Measurements from ENCODE around the gene OSBPL5.

Gene OSBPL5

DNA sequence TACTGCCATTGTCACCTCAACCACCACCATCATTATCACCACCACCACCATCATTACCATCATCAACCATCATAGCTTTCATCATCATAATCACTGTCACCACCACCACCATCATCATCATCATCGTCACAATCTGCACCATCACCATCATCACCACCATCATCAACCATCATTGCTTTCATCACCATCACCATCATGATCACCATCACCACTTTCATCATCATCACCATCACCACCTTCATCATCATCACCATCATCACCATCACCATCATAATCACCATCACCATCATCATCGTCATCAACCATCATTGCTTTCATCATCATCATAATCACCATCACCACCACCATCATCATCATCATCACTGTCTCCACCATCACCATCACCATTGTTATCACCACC, 8.7 kb upstream of the OSBPL5 start:
- Histone ChIP-seq H3K4me1 (ENCODE audit: control insufficient read depth, low read length) (no peaks in the 10 kb centered on the region), H3F3A (ENCODE audit: control insufficient read depth, insufficient read depth) (no peaks in the 10 kb centered on the region), H3K4me3 (ENCODE audit: low read length) (no peak overlapping the region), H4K20me1 (ENCODE audit: control insufficient read depth, insufficient read depth, low read depth, low read length) (no peaks in the 10 kb centered on the region), H3K9me2 (replicated peaks; ENCODE audit: control insufficient read depth, low read length) (no peaks in the 10 kb centered on the region), H3K9me3 (ENCODE audit: control insufficient read depth, insufficient read depth, low read length) (peaks cover 12% of the 10 kb centered on the region), H3K36me3 (ENCODE audit: control insufficient read depth, low read length) (no peaks in the 10 kb centered on the region), H3K27ac (ENCODE audit: low read depth, low read length) (no peak overlapping the region), H3K4me2 (ENCODE audit: low read length) (no peak overlapping the region), H3K79me2 (ENCODE audit: control insufficient read depth, low read length) (no peaks in the 10 kb centered on the region), H3K27me3 (ENCODE audit: control insufficient read depth, low read length) (no peaks in the 10 kb centered on the region)
- TF ChIP-seq EZH2phosphoT487 (IDR thresholded peaks at IDR 0.05; ENCODE audit: borderline replicate concordance, low read length), result no peak
- TF ChIP-seq, protein P1, sequence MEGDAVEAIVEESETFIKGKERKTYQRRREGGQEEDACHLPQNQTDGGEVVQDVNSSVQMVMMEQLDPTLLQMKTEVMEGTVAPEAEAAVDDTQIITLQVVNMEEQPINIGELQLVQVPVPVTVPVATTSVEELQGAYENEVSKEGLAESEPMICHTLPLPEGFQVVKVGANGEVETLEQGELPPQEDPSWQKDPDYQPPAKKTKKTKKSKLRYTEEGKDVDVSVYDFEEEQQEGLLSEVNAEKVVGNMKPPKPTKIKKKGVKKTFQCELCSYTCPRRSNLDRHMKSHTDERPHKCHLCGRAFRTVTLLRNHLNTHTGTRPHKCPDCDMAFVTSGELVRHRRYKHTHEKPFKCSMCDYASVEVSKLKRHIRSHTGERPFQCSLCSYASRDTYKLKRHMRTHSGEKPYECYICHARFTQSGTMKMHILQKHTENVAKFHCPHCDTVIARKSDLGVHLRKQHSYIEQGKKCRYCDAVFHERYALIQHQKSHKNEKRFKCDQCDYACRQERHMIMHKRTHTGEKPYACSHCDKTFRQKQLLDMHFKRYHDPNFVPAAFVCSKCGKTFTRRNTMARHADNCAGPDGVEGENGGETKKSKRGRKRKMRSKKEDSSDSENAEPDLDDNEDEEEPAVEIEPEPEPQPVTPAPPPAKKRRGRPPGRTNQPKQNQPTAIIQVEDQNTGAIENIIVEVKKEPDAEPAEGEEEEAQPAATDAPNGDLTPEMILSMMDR (IDR thresholded peaks at IDR 0.05; ENCODE audit: low read depth, low read length, poor library complexity, severe bottlenecking), result no peak

DNA sequence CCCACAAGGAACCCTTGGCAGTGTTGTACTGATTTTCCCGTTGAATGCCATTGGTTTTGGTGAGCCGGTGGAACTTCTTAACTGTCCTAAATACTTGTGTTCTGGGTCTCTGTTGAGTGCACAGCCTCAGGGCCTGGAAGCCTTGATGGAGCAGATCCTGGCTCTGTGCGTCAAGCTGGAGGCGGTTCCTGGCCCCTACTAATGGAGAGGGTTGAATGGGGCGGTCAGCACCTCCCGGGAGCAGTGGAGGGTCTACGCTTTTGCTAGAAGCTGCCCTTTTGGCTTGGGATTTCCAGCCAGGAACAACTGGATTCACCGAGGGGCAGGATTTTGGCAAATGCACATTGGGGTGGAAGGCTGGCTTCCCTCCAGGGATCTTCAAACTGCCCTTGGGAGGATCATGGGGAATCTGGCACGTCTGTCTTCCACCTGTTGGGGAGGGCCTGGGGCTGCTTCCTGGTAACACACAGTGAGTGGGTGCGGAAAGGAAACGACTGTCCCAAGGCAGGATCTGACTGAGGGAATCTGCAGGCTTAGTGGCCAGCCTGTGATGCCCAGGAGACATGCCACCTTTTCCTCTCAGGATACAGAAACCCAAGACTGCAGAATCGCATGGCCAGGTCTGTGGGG, 6.9 kb upstream of the OSBPL5 start:
- Histone ChIP-seq H3K36me3 (ENCODE audit: control insufficient read depth, low read length) (no peaks in the 10 kb centered on the region), H4K20me1 (ENCODE audit: control insufficient read depth, insufficient read depth, low read depth, low read length) (no peaks in the 10 kb centered on the region), H3K27me3 (ENCODE audit: control insufficient read depth, low read length) (no peaks in the 10 kb centered on the region), H3K79me2 (ENCODE audit: control insufficient read depth, low read length) (no peaks in the 10 kb centered on the region), H3K4me3 (ENCODE audit: low read length) (no peak overlapping the region), H3K4me1 (ENCODE audit: control insufficient read depth, low read length) (no peaks in the 10 kb centered on the region), H3K4me2 (ENCODE audit: low read length) (no peak overlapping the region), H3K9me2 (replicated peaks; ENCODE audit: control insufficient read depth, low read length) (no peaks in the 10 kb centered on the region), H3K27ac (ENCODE audit: low read depth, low read length) (no peak overlapping the region), H3F3A (ENCODE audit: control insufficient read depth, insufficient read depth) (no peaks in the 10 kb centered on the region), H3K9me3 (ENCODE audit: control insufficient read depth, insufficient read depth, low read length) (peaks cover 12% of the 10 kb centered on the region)
- no peak for TF ChIP-seq EZH2phosphoT487 (IDR thresholded peaks at IDR 0.05; ENCODE audit: borderline replicate concordance, low read length)
- TF ChIP-seq, protein P1 (IDR thresholded peaks at IDR 0.05; ENCODE audit: low read depth, low read length, poor library complexity, severe bottlenecking), result no peak

DNA sequence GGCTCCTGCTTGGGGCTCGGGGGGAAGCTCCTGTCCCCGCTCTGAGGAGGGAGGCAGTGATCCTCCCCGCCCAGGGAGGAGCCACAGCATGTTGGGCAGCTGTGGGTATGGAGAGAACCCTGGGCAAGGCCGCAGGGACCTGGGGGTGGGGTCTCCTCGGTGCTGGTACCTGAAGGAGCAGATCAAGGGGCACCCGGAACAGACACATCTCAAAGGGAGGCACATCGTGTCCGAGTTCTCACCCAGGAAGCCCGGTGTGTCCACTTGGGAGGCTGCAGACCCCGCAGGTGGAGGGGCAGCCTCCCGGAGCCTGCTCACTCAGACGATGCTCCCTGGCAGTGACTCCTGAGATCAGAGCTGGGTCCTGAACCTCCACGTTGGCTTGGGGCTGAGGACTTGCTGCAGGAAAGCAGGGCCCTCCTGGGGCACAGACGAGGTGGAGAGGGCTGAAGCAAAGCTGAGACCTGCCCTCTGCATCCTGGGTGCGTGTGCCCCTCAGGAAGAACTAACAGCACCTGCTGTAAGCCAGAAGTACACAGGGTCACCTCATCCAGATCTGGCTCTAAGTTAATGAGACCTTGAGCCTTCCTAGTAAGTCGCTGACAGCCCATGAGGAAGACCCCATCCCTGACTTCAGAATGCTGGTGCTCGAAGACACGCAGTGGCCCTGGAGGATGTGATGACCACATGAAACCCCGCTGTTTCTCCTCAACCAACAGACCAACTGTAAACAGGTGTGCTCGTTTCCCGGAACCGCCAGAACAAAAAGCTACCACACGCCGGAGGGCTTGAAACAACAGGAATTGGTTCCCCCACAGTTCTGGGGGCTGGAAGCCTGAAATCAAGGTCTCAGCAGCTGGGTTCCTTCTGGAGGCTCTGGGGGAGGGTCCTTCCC, 5.9 kb upstream of the OSBPL5 start:
- Histone ChIP-seq H3K27ac (ENCODE audit: low read depth, low read length) (no peak overlapping the region), H3K36me3 (ENCODE audit: control insufficient read depth, low read length) (no peaks in the 10 kb centered on the region), H3K9me3 (ENCODE audit: control insufficient read depth, insufficient read depth, low read length) (peaks cover 6% of the 10 kb centered on the region), H3K4me1 (ENCODE audit: control insufficient read depth, low read length) (no peaks in the 10 kb centered on the region), H3K79me2 (ENCODE audit: control insufficient read depth, low read length) (no peaks in the 10 kb centered on the region), H4K20me1 (ENCODE audit: control insufficient read depth, insufficient read depth, low read depth, low read length) (no peaks in the 10 kb centered on the region), H3K4me2 (ENCODE audit: low read length) (no peak overlapping the region), H3K9me2 (replicated peaks; ENCODE audit: control insufficient read depth, low read length) (no peaks in the 10 kb centered on the region), H3K4me3 (ENCODE audit: low read length) (no peak overlapping the region), H3F3A (ENCODE audit: control insufficient read depth, insufficient read depth) (no peaks in the 10 kb centered on the region), H3K27me3 (ENCODE audit: control insufficient read depth, low read length) (no peaks in the 10 kb centered on the region)
- TF ChIP-seq, protein P1 (IDR thresholded peaks at IDR 0.05; ENCODE audit: low read depth, low read length, poor library complexity, severe bottlenecking), result no peak
- no peak for TF ChIP-seq EZH2phosphoT487 (IDR thresholded peaks at IDR 0.05; ENCODE audit: borderline replicate concordance, low read length)
